Measurements from ENCODE around the gene SEMA3D. TPM values are rescaled to one million over a fixed set of nuclear protein-coding genes. Genes with fewer than 3 reads are reported as not detected.
A peak's percentile ranks its signal among the peaks of the same experiment; 100 is the strongest.
"Not testable (repeated sequence)": the region's sequence is repeated elsewhere in the genome, so short reads cannot be mapped to it uniquely, and the experiment has no call there.

The SEMA3D gene
- total RNA-seq, 1 donor from 2014 or later: 1.4 TPM

GRCh38 chr7:84997626-84998025, 189.2 kb downstream of the SEMA3D start:
- no peak for DNase-seq (ENCODE audit: low spot score)
- H3K27me3 Mint-ChIP-seq (ENCODE audit: low read depth): no peaks in the 10 kb centered on the region
- H3K9me3 Mint-ChIP-seq (ENCODE audit: low read depth): no peaks in the 10 kb centered on the region
- no peak overlapping the region for H3K27ac Mint-ChIP-seq (ENCODE audit: unreplicated experiment)
- no peak for TF ChIP-seq CTCF (IDR thresholded peaks at IDR 0.05)
- no peak overlapping the region for H3K4me3 Mint-ChIP-seq (ENCODE audit: unreplicated experiment)
- H3K36me3 Mint-ChIP-seq (ENCODE audit: low read depth): no peaks in the 10 kb centered on the region
- H3K4me1 Mint-ChIP-seq (ENCODE audit: low read depth): peaks cover 8% of the 10 kb centered on the region

- H3K36me3 Mint-ChIP-seq (ENCODE audit: low read depth); H3K27ac Mint-ChIP-seq (ENCODE audit: unreplicated experiment); H3K4me3 Mint-ChIP-seq (ENCODE audit: unreplicated experiment); H3K27me3 Mint-ChIP-seq (ENCODE audit: low read depth); DNase-seq (ENCODE audit: low spot score); H3K4me1 Mint-ChIP-seq (ENCODE audit: low read depth): not testable (repeated sequence)
- H3K9me3 Mint-ChIP-seq (ENCODE audit: low read depth): peaks cover 13% of the 10 kb centered on the region
Measured at GRCh38 chr7:84992954-84993353, 193.9 kb downstream of the SEMA3D start.

- no peak for DNase-seq (ENCODE audit: low spot score)
- Mint-ChIP-seq H3K4me3 (ENCODE audit: unreplicated experiment) (no peak overlapping the region), H3K4me1 (ENCODE audit: low read depth) (peaks cover 9% of the 10 kb centered on the region), H3K27ac (ENCODE audit: unreplicated experiment) (no peak overlapping the region), H3K9me3 (ENCODE audit: low read depth) (peaks cover 7% of the 10 kb centered on the region), H3K36me3 (ENCODE audit: low read depth) (peaks cover 3% of the 10 kb centered on the region), H3K27me3 (ENCODE audit: low read depth) (no peaks in the 10 kb centered on the region)
- peak; percentile 49 for TF ChIP-seq CTCF (IDR thresholded peaks at IDR 0.05)
Measured at GRCh38 chr7:84985073-84985784, 201.6 kb downstream of the SEMA3D start.

- Mint-ChIP-seq H3K27ac (ENCODE audit: unreplicated experiment) (no peak overlapping the region), H3K4me3 (ENCODE audit: unreplicated experiment) (no peak overlapping the region), H3K4me1 (ENCODE audit: low read depth) (peaks cover 9% of the 10 kb centered on the region), H3K27me3 (ENCODE audit: low read depth) (no peaks in the 10 kb centered on the region), H3K36me3 (ENCODE audit: low read depth) (peaks cover 1% of the 10 kb centered on the region), H3K9me3 (ENCODE audit: low read depth) (peaks cover 3% of the 10 kb centered on the region)
- no peak for DNase-seq (ENCODE audit: low spot score)
- TF ChIP-seq CTCF (IDR thresholded peaks at IDR 0.05): no peak
Measured at GRCh38 chr7:84982199-84982598, 204.7 kb downstream of the SEMA3D start.

GRCh38 chr7:84981055-84981976, 205.5 kb downstream of the SEMA3D start:
- Mint-ChIP-seq H3K4me3 (ENCODE audit: unreplicated experiment) (no peak overlapping the region), H3K36me3 (ENCODE audit: low read depth) (peaks cover 1% of the 10 kb centered on the region), H3K27ac (ENCODE audit: unreplicated experiment) (no peak overlapping the region), H3K9me3 (ENCODE audit: low read depth) (peaks cover 3% of the 10 kb centered on the region), H3K4me1 (ENCODE audit: low read depth) (peaks cover 9% of the 10 kb centered on the region), H3K27me3 (ENCODE audit: low read depth) (no peaks in the 10 kb centered on the region)
- TF ChIP-seq CTCF (IDR thresholded peaks at IDR 0.05): no peak
- DNase-seq (ENCODE audit: low spot score): no peak
